Activated CD4-positive, alpha-beta T cell treated with anti-CD3 and anti-CD28 coated beads for 48 hours (primary cell): ENCODE results near the gene OR5M11.
"Not testable (repeated sequence)": the region's sequence is repeated elsewhere in the genome, so short reads cannot be mapped to it uniquely, and the experiment has no call there.

Experiments
- DNase-seq: peaks from one replicate; pipeline ENCODE4 v3.0.0-alpha.2; 2020

OR5M11 gene

GRCh38 chr11:56543157-56543556 is at the start of gene OR5M11:
OR5M11 (minus strand) TSS chr11:56543257; CDS start chr11:56543257, 0 bp downstream.
- no peak for DNase-seq

GRCh38 chr11:56592088-56592717 is 49.1 kb upstream of the OR5M11 start:
- not testable (repeated sequence) for DNase-seq

- DNase-seq = no peak
Measured at GRCh38 chr11:56577621-56578020, 34.6 kb upstream of the OR5M11 start, which contains the start of gene OR5M10. OR5M10 (minus strand) TSS chr11:56577721; CDS start chr11:56577721, 0 bp downstream.

- DNase-seq = no peak
Measured at GRCh38 chr11:56558574-56558973, 15.5 kb upstream of the OR5M11 start.

- not testable (repeated sequence) for DNase-seq
Measured at GRCh38 chr11:56554691-56555090, 11.6 kb upstream of the OR5M11 start.

GRCh38 chr11:56545531-56545930 is 2.5 kb upstream of the OR5M11 start:
- no peak for DNase-seq

GRCh38 chr11:56543739-56544138 is 682 bp upstream of the OR5M11 start:
- DNase-seq = no peak

GRCh38 chr11:56533054-56533740 is 9.9 kb downstream of the OR5M11 start:
- no peak for DNase-seq

GRCh38 chr11:56531856-56532255 is 11.2 kb downstream of the OR5M11 start:
- no peak for DNase-seq

- no peak for DNase-seq
Measured at GRCh38 chr11:56522008-56522407, 21.0 kb downstream of the OR5M11 start.

- DNase-seq = no peak
Measured at GRCh38 chr11:56513280-56513679, 29.8 kb downstream of the OR5M11 start.

GRCh38 chr11:56509439-56509838 is 33.6 kb downstream of the OR5M11 start:
- no peak for DNase-seq

GRCh38 chr11:56497010-56497409 is 46.0 kb downstream of the OR5M11 start:
- no peak for DNase-seq

- no peak for DNase-seq
Measured at GRCh38 chr11:56495117-56495516, 47.9 kb downstream of the OR5M11 start.
